Forelimb muscle (tissue), 1 donor: Measurements from ENCODE around the gene CAMK1G. TPM values are rescaled to one million over a fixed set of nuclear protein-coding genes. Genes with fewer than 3 reads are reported as not detected.

Experiments used
- DNase-seq: peaks from one replicate; pipeline ENCODE4 v3.0.0-alpha.2; 2013; ENCODE audit warnings: low read depth
- polyA plus RNA-seq: library from polyadenylated mRNA; unstranded; fragments of 120-200 nt; gene quantifications from one replicate; pipeline ENCODE4 v1.2.1, GENCODE V29; 2013; ENCODE audit not compliant: insufficient read length

CAMK1G gene
- polyA plus RNA-seq, 1 donor, result not detected

- no peak for DNase-seq
Measured at GRCh38 chr1:209619696-209620486, 36.4 kb downstream of the CAMK1G start.

- DNase-seq, result no peak
Measured at GRCh38 chr1:209620487-209620884, 37.0 kb downstream of the CAMK1G start.

GRCh38 chr1:209621286-209621685 is 37.8 kb downstream of the CAMK1G start:
- DNase-seq, result no peak

DNA sequence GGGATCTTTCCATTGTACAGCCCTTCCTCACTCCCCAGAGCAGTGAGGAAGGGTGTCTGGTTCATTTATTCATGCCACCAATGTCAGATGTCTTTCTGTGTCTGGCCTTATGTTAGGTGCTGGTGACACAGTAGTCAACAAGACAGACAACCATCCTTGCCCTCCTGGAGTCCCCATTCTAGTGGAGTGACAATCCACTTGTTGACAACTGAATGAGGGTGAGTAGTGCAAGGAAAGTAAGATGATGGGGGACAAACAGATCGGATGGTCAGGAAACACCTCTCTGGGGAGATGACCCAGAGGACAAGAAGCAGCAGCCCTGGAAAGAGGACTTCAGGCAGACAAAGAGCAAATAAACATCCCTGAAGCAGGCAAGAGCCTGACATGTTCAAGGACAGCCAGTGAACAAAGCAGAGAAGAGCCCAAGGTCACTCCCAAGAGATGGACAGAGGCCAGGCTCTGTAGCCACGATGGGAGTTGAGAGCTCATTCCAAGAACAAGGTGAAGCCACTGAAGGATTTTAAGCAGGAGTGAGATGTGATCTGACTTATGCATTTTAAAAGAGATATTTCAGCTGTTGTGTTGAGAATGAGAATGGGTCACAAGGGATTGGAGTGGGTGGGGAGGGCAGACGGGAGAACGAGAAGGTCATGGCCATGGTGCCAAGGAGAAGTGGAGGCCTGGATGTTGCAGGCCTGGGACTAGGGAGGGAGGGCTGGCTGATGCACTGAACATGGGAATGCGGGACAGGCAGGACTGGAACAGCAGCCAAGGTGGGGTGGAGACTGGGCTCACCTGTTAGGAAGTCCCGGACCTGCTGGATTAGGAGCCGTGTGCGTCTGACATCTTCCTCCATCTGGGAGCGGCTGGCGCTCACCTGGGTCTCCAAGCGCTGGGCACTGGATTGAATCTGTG is 38.5 kb downstream of the CAMK1G start:
- DNase-seq, result no peak

DNA sequence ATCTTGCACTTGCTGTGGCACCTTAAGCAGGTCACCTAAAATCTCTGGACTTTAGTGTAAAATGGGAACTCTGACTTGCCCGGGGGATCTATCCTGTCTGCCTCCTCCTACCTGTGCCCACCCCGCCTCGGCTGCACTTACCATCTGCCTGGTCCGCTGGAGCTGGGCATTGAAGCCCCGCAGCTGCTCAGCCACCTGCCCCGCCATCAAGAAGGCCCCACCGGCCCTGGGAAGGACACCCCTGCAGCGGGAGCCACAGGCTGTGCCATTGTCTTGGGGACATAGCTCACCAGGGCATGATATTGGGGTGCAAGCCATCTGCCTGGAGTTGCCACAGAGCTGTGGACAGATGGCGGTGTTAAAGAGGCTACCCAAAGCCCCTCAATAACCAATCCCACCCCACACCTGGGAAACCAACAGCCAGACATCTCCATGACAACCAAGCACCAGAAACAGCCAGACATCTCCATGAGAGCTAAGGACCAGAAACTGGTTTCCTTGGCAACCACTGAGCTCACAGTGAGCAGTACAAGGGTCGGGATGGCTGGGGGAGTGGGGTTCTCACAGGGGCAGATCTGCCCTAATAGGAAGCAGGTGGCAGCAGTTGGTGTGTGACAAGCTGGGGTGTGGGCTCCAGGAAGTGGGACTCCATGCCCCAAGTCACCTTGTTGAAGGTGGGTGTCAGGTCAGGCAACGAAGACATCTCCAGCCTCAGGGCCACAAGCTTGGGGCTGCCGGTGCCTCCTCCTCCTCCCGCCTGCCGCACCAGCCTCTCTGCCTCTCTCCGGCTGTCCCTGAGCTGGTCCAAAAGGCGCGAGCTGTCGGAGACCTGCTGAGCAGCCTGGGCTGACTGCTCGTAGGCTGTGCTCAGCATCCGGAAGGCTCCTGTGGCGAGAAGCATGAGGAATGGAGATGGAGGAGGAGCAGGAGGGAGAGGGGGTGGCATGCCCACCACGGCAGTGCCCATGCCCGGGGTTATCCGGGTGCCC is 39.6 kb downstream of the CAMK1G start:
- no peak for DNase-seq

DNA sequence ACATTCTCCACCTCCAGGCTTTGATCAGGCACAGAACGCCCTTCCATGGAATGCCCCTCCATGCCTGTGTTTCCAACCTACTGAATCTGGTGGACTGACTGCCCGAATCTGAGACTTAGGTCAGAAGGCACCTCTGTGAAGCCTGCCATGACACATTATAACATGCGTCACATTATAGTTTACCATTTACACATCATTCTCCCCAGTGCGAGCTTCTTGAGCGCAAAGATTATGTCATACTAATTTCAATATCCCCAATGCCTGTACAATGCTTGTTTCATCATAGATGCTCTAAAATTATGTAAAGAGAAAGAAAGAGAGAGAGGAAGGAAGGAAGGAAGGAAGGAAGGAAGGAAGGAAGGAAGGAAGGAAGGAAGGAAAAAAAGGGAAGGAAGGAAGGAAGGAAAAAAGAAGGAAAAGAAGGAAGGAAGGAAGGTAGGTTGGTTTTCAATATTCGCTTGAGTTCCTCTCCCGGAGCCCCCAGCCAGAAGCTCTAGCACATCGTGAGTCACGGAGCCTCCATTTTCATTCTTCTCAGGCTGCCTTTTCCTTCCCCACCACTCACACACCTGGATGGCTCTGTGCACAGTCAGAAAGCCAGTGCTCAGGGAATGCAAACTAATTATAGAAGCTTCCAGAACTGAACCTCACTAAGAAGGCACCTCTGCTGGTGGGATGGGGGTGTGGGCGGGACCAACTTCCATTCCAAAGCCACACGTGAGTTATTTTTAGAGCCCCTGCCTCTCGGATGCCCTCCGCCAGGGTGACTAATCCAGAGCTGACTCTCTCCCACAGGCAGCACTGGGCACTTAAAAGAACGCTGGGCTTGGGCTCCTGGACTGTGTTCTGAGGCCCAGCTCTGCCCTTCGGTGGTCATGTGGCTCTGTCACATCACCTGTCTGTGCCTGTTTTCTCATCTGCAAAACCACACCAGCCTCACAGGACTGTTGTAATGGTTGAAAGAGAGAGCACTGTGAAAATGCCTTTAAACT is 41.3 kb downstream of the CAMK1G start:
- no peak for DNase-seq

- no peak for DNase-seq
Measured at GRCh38 chr1:209625791-209626285, 42.3 kb downstream of the CAMK1G start.

- no peak for DNase-seq
Measured at GRCh38 chr1:209626346-209627026, 43.0 kb downstream of the CAMK1G start.

DNA sequence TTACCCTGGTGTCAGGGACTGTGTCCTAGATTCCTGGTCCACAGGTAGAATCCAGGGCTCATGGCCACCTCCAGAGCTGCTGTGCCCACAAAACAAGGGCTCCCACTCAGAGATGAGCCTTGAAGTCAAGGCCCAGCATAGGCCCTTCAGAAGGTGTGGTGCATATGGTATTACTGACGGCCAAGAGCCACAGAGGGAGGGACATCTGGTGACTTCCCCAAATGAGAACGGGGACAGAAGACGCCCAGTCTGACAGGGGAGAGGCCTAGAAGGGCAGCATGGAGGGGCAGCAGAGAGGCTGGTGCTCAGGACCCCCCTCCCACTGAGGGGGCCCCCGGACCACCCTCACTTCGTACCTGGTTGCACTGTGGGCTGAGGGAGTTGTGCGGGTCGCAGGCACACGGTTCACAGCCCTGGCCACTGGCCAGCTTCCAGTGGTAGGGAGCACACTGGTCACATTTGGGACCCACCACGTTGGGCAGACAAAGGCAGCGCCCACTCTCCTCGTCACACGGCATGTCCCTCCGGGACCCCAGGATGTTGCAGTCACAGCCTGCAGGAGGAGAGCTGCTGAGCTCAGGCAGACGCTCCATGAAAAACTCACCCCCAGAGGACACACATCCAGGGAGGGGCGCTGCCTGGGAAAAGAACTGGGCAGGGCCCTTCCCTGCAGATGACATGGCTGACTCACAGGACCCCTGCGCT is 43.7 kb downstream of the CAMK1G start:
- no peak for DNase-seq

DNA sequence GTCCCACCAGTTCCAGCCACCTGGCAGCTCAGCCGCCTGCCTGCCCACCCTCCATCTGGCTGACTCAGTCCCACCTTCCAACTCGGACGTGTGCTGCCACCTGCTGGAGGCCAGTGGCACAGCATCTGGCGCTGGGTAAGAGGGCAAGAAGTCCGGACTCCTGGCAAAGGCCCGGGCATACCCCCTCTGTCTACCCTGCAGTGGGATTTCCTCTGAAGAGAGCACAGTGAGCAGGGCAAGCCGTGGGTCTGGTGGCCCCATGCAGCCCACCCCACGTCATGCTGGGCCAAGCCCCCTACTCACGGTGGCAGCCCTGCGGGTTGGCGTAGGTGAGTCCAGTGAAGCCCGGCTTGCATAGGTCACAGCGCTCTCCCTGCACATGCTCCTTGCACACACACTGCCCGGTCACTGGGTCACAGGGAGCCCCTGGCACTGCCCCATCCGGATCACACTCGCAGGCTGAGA is 44.2 kb downstream of the CAMK1G start:
- no peak for DNase-seq

- DNase-seq, result no peak
Measured at GRCh38 chr1:209628618-209629299, 45.2 kb downstream of the CAMK1G start.

DNA sequence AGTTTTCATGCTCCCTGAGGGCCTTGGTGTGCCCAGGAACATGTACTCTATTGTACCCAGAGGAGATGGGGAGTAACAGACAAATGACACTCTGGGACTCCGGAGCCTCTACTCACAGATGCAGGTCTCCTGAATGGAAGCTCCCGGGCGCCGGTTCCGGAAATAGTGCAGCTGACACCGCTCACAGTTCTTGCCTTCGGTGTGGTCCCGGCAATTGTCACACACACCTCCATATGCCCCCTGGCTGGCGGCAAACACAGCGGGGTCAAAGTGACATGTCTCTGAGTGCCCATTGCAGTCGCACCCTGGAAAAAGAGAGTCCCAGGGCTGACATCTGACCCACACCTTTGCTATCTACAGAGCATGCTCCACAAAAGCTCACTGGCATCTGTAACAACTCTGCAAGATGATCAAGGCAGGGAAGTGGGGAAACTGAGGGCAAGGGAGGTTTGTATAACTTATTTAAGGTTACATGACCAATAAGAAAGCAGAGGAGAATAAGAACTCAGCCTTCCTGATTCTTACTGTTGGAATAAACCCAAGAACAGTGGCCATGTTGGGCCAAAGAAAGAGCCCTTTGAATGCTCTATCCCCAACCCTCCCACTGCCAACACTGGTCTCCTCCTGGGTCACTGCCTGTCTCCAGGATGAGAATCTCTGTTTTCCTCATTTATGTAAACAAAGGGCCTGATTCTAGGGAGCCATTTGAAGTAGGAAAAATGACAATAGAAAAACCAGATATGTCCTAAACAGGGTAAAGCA is 46.3 kb downstream of the CAMK1G start:
- no peak for DNase-seq

GRCh38 chr1:209630383-209631225 is 47.1 kb downstream of the CAMK1G start:
- DNase-seq, result no peak

DNA sequence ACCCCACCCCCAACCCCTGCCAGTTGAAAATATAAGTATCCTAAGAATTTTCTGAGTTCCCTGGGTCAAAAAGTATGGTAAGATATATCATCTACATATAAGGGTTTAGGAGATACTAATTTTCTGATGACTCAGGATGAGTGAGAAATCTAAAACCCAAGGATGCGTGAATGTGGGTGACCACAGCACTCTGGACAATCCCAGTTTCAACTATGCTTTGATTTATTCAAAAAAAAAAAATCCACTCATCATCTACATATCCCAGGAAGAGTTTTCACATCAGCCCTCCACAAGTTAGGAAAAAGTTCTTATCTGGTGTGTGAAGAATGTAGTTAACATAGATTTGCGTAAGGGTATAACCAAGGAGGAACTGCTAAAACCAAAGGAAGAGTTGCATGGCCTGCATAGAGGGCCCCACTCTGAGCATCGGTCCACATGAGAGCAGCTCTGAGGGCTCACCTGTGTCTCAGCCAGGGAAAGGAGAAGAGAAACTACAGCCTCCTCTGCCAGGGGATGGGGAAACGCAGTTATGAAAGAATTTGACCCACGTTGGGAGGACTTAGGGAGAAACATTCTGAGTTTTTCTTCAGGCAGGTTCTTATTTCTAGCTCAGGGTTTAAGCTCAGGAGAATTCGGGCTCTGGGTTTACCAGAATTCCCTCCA is 50.0 kb downstream of the CAMK1G start:
- DNase-seq, result no peak

DNA sequence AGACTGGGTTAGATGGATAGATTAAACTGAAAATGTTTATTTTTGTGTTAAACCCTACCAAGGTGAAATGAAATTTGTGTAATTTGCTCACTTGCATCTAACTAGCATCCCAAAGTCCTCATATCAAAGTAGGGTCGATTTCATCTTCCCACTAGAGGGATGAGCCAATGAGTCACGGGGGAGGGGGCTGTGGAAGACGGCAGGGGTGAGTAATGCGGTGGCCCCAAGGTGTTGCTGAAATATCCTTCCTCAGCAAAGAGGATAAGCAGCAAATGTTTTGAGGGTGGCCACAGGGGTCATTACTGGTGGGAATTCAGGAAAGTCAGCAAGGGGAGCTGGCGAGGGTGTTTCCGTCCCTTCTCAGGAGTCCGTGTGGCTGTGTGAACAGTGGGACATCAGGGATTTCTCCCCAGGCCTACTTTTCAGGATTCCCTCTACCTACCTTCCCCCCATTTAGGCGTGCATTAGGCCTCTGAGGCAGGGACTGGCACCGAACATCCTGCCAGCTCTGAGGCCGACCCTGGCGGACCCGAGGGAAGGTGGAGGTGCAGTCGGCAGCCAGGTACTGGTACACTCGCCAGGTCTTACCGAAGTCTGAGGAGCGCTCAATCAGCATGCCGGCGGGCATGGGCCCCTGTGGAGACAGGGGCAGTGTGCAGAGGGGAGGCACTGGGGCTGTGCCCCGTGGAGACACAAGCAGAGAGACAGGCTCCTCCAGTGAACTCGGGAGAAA is 50.7 kb downstream of the CAMK1G start:
- no peak for DNase-seq
